Activated T-helper 1 cell treated with Interleukin-2 at 50 U/mL for 16 hours (primary cell): Measurements from ENCODE around the gene MYLK3.

Experiments used
- DNase-seq: peaks from one replicate; pipeline ENCODE4 v3.0.0-alpha.2; 2020; ENCODE audit warnings: low read depth

The MYLK3 gene

DNA sequence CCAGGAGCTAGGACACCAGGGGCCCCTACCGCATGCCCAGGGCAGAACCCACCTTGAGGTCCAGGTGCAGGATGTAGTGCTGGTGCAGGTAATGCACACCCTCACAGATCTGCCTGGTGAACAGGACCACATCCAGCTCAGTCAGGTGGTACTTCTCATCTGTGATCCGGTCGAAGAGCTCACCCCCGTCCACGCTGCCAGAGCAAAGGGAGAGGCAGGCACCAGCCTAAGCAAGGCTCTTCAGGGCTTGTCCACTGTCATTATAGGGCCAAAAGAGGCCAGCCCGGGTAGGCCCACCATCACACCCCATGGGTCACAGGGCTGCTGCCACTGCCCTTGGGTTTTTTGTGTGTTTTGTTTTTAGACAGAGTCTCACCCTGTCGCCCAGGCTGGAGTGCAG is 21.0 kb downstream of the MYLK3 start:
- DNase-seq = no peak

DNA sequence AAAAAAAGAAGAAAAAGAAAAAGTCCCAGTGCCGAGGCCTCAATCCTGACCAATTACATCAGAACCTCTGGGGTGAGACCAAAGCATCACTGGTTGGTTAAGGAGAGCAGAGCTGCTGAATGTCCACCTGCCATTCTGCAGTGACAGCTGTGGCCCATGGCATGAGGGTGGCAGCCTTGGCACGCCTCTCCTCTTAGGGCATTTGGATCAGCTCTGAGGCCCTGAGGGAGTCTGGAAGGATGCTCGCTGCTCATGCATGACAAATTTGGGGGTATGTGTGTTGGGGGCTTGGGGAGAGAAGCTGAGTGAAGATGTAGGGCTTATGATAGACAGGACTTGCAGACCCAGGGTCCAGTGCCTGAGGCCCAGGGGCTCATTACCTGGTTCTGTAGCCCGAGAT is 26.3 kb downstream of the MYLK3 start:
- no peak for DNase-seq

DNA sequence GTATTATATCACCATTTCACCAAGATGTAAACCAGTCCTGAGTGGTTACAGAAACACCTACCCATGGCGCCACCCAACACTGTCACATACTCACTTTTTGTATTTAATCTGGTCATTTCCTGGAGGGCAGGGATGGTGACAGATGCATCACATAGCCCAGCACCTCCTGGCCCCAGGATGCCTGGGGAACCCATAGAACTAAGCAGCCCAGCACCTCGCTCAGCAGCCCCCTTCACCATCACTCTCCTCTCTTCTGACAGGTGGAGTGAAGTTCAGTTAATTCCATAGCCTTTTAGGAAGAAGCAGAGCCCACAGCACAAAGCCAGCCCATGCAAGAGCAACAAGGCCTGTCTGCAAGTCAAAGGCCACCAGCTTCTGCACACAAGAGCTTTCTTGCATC is 27.5 kb downstream of the MYLK3 start:
- no peak for DNase-seq

GRCh38 chr16:46719528-46719927 is 28.6 kb downstream of the MYLK3 start:
- no peak for DNase-seq

DNA sequence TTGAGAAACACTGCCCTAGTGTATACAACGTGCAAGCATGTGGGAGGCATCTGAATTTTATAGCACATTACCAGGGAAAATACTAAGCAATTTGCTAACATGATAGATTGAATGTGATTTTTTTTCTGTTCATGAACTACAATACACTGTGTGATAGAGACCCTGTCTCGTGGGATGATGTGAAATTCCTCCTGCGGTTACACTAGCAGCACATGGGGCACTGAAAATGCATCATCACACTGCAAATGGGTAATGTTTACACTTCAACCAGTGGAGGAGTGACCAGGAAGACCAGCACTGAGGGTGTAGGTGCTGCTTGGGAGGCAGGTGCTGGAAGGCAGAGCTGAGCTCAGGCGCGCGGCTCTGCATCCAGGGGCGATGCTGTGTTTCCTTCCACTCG is 29.9 kb downstream of the MYLK3 start:
- no peak for DNase-seq

DNA sequence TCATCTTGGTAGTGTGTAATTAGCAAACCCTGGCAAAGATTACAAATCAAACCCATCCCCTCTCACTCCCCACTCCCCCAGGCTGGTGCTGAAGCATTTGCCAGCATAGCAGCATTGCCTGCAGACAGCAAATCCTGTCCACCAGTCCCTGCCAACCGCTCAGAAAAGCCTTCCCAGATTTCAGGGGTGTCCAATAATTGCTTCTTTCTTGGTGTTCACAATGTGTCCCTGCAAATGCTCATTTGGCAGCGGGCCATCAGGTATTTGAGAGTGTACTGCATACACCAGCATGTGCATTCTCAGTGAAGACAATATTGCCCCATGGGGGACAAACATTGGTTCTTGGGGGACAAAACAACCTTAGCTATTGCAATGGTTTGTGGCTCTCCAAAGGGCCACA is 30.5 kb downstream of the MYLK3 start:
- DNase-seq = no peak

DNA sequence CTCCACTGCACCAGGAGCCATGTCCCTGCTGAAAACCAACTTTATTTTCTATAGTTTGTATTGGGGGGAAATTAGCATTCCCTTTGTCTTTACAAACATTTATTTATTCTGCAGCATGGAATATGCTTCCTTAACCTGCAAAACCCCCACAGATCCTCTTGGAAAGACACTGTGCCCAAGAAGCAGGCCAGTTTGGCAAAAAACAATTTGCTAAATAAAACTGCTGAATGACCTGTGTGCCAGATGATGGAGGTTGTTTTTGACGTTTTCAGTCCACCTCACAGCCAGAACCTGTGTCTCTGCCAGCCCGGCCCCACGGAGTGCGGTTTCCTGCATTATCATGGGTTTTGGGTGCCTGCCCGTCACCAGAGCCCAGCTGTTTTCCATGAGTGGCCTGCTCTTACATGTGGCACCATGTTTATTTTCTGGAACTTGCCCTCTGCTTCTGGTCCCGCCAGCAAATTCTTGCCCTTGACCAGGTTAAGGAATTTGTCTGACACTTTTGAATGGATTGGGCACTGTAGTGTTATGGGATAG is 32.3 kb downstream of the MYLK3 start:
- DNase-seq = no peak

DNA sequence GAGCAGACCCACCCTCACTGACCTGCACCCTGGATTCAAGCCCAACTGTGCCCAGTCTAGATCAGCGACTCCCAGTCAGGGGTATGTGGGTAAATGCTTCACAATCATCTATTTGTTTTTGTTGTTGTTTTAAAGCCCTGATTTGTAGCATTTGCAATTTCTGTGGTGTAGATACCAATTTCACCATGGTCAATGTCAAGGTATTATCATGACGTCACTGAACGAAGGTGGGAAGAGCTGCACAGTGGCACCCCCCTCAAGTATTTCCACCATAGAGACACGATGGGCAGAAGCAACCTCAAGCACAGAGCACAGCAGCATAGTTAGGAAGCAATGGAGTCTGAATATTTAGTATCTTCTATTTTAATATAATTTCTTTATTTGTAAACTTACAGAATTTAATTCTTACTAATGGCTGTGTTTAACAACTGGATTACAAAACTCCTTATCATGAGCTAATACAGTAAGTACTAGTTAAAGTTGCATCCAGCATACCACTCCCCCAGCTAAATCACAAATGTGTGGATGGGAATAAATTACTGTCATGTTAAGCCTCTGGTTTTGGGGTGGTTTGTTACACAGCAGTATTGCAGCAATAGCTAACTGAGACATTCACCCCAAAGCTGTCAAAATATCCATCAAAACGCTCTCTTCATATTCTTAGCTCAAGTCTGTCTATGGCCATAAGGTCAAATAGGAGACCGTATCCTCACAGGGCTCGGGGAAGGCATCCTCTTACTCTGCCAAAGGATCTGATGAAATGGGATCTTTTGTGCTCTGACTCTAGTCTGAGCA is 33.1 kb downstream of the MYLK3 start:
- no peak for DNase-seq

DNA sequence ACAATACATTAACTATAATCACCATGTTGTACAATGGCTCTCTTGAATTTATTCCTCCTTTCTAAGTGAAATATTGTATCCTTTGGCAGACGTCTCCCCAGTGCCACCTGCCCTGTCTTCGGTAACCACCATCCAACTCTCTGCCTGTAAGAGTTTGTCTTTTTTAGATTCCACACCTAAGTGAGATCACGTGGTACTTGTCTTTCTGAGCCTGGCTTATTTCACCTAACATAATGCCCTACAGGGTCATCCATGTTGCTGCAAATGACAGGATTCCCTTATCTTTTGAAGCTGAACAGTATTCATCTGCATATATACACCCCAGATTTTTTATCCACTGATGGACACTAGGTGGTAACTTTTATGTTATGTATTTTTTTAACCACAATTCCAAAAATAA is 34.5 kb downstream of the MYLK3 start:
- DNase-seq = no peak

GRCh38 chr16:46712911-46713310 is 35.2 kb downstream of the MYLK3 start:
- DNase-seq = no peak

DNA sequence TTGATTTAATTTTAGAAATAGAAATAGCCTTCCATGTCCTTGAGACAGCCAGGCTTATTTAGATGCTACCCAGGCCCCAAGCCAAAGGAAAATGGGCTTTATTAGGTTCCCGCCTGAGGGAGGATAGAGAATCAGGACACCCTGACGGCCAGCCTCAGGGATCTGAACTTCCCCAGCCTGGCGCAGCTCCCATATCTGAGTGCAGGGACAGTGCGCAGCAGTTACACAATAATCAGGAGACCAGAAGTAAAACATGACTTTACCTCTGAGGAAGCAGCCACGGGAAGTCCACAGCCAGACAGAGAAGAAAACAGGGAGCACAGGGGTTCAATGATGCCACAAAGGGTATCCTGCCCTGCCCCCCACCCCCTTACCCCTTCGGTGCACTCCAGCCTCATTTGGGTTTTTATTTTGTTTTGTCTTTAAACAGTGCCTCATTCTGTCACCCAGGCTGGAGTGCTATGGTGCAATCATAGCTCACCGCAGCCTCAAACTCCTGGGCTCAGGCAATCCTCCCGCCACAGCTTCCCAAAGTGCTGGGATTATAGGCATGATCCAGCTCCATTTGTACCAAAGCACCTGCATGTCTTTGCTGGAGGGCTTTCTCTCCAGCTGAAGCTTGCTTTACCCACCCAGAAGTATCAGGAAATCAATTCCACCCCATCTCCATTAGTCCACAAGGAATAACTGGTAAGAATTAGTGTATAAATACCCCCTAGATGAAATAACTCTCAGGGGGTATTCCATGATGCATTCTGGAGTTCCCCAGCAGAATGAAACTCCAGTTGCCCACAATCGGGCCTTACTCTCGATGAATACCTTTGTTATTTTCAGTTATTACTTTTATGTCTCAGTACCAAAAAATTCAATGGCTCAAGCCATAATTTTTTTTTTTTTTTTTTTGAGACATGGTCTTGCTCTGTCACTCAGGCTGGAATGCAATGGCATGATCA is 36.8 kb downstream of the MYLK3 start:
- DNase-seq = no peak

DNA sequence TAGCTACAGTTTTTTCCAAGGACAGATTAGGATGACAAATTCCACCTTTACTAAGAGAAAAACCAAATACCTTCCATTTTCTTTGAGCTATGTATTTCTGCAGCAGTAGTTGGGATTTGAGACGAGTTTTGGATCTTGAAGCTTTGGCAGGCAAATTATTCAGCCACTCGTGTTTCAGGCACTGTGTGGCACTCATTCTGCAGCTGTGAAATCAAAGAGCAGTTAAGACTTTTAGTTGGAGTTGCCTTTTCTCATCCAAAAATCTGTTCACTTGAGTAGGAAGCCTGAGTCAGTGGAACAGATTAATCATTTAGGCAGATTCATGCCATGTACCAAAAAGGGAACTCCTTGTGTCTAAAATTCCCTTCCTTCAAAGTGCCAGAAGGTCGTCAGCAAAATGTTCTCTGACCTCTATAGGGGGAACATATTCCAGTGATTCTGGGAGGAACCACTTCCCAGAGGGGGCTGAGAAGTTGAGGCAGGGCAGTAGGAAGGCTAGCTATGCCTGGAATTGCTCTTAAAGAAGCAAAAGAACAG is 38.6 kb downstream of the MYLK3 start:
- no peak for DNase-seq

DNA sequence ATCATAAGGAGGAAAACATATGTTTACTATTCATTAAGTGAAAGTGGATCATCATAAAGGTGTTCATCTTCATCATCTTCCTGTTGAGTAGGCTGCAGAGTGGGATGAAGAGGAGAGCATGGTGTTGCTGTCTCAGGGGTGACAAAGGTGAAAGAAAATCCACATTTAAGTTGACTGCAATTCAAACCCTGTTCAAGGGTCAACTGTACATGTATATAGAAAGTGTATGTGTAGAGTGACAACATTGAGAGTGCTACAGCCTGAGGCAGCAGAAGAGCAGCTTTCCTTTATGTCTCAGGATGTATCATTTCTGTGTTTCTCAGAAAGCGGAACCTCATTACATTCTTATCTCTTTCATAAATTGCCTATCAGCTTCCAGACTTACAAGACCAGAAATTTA is 41.5 kb downstream of the MYLK3 start:
- DNase-seq = no peak

GRCh38 chr16:46702030-46702429 is 46.1 kb downstream of the MYLK3 start:
- DNase-seq = no peak

DNA sequence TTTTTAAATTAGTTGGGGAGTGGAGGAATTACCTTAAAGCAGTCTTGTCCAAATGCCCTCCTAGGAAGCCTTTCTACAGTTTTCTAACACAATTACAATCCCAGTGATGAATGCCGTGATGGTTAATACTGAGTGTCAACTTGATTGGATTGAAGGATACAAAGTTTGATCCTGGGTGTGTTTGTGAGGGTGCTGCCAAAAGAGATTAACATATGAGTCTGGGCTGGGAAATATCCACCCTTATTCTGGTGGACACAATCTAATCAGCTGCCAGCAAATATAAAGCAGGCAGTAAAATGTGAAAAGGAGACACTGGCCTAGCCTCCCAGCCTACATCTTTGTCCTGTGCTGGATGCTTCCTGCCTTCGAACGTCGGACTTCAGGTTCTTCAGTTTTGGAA is 46.5 kb downstream of the MYLK3 start:
- DNase-seq = no peak

GRCh38 chr16:46700048-46700447 is 48.1 kb downstream of the MYLK3 start:
- DNase-seq = no peak

- no peak for DNase-seq
Observed at GRCh38 chr16:46696957-46697356, 51.2 kb downstream of the MYLK3 start.

DNA sequence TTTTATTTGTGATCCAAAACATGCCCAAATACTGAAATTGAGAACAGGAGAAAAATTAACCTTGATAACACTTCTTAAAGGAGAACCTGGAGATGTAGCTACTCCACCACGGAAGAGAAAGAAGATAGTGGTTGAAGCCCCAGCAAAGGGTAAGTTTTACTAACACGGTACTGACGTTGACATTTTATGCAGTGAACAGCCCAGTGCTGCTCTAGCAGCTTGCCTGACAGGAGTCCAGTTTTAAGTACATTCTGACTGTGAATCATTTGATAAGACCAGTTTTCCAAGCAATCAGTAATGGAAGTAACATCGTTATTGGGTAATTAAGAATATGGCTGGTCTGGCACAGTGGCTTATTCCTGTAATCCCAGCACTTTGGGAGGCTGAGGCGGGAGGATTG is 52.2 kb downstream of the MYLK3 start:
- no peak for DNase-seq

- DNase-seq = no peak
Observed at GRCh38 chr16:46693598-46693997, 54.5 kb downstream of the MYLK3 start.

GRCh38 chr16:46691726-46692125 is 56.4 kb downstream of the MYLK3 start:
- DNase-seq = no peak

GRCh38 chr16:46690281-46691178 is 57.6 kb downstream of the MYLK3 start:
- DNase-seq = no peak
